Neural progenitor cell (in vitro differentiated cells): ENCODE data around the gene NEURL1.

Source experiments
- EZH2 ChIP-seq: fragments of 200-600 bp; sonication (generic); IDR thresholded peaks from 2 replicates; pipeline ENCODE4 v1.6.1; 2017; ENCODE audit warnings: antibody characterized with exemption, mild to moderate bottlenecking, moderate library complexity
- EZH2phosphoT487 ChIP-seq: fragments of 200-600 bp; sonication (generic); IDR thresholded peaks from 2 replicates; pipeline ENCODE4 v1.6.1; 2017; ENCODE audit warnings: antibody characterized with exemption
- TF ChIP-seq, protein P1 (sequence below): fragments of 200-600 bp; sonication (generic); IDR thresholded peaks from 2 replicates; pipeline ENCODE4 v1.5.1; 2017; ENCODE audit warnings: antibody characterized with exemption, mild to moderate bottlenecking

- TF ChIP-seq, protein P1, sequence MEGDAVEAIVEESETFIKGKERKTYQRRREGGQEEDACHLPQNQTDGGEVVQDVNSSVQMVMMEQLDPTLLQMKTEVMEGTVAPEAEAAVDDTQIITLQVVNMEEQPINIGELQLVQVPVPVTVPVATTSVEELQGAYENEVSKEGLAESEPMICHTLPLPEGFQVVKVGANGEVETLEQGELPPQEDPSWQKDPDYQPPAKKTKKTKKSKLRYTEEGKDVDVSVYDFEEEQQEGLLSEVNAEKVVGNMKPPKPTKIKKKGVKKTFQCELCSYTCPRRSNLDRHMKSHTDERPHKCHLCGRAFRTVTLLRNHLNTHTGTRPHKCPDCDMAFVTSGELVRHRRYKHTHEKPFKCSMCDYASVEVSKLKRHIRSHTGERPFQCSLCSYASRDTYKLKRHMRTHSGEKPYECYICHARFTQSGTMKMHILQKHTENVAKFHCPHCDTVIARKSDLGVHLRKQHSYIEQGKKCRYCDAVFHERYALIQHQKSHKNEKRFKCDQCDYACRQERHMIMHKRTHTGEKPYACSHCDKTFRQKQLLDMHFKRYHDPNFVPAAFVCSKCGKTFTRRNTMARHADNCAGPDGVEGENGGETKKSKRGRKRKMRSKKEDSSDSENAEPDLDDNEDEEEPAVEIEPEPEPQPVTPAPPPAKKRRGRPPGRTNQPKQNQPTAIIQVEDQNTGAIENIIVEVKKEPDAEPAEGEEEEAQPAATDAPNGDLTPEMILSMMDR, result no peak
- TF ChIP-seq EZH2phosphoT487 (no peak), EZH2 (no peak)
Observed at GRCh38 chr10:103513380-103514060, 20.0 kb downstream of the NEURL1 start.
